ENCODE results near the gene WDR81.
"Not testable (repeated sequence)": the region's sequence is repeated elsewhere in the genome, so short reads cannot be mapped to it uniquely, and the experiment has no call there.

WDR81 gene

DNA sequence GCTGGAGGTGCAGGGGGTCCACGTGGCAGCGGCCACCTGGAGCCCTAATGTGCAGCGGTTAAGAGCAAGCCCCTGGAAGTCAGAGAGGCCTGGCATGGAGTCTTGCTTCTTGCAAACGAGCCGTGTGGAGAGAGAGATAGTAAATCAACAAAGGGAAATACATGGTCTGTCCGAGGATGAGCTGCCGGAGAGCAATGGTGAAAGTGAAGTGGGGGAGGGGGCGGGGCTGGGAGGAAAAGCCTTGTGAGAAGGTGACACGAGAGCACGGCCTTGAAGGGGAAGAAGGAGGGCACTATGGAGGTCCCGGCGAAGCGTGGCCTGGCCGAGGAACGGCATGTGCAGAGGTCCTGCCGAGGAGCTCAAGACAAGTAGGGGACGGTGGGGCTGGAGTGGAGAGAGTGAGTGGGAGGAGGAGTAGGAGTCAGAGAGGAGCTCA lies 31.3 kb downstream of the WDR81 start:
- DNase-seq = no peak

DNA sequence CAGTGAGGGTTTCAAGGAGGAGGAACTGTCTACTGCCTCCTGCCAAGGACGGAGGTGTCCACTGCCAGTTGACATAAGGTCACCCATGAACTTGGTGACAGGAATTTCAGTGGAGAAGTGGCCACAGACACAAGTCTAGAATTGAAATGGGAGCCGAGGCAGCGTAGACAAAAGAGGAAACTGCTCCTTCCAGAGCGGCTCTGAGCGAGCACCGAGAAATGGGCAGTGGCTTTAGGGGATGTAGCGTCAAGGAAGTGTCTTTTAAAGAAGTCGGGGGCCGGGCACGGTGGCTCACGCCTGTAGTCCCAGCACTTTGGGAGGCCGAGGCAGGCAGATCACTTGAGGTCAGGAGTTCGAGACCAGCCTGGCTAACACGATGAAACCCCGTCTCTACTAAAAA lies 34.3 kb downstream of the WDR81 start:
- DNase-seq = no peak

DNA sequence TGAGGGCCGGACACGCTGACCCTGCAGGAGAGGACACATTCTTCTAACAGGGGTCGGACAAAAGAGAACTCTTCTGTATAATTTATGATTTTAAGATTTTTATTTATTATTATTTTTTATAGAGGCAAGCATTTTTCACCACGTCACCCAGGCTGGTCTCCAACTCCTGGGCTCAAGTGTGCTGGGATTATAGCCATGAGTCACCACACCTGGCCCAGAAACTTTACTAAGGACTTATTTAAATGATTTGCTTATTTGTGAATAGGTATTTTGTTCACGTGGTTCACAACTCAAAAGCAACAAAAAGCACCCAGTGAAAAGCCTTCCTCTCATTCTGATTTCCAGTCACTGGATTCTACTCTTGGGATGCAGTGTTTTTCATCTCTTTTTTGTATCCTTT lies 35.0 kb downstream of the WDR81 start:
- no peak for DNase-seq

DNA sequence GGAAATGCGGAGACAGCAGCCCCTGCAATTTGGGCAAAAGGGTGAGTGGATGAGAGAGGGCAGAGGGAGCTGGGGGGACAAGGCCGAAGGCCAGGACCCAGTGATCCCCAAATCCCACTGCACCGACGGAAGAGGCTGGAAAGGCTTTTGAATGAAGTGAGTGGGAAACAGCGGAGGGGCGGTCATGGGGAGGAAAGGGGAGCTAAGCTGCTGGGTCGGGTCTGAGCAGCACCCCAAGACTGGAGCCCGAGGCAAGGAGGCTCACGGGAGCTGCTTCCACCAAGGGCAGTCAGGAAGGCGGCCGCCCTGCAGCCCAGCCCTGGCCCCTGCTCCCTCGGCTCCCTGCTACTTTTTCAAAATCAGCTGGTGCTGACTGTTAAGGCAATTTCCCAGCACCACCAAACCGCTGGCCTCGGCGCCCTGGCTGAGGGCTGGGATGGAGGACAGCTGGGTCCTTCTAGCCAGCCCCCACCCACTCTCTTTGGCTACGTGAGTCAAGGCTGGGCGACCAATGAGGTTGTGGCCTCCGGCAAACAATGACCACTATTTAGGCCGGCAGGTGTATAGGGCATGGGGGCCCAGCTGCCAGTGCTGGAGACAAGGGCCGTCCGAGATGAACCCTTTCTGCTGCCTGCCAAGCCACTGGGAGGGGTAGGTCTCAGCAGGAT lies 37.9 kb downstream of the WDR81 start:
- no peak for DNase-seq

DNA sequence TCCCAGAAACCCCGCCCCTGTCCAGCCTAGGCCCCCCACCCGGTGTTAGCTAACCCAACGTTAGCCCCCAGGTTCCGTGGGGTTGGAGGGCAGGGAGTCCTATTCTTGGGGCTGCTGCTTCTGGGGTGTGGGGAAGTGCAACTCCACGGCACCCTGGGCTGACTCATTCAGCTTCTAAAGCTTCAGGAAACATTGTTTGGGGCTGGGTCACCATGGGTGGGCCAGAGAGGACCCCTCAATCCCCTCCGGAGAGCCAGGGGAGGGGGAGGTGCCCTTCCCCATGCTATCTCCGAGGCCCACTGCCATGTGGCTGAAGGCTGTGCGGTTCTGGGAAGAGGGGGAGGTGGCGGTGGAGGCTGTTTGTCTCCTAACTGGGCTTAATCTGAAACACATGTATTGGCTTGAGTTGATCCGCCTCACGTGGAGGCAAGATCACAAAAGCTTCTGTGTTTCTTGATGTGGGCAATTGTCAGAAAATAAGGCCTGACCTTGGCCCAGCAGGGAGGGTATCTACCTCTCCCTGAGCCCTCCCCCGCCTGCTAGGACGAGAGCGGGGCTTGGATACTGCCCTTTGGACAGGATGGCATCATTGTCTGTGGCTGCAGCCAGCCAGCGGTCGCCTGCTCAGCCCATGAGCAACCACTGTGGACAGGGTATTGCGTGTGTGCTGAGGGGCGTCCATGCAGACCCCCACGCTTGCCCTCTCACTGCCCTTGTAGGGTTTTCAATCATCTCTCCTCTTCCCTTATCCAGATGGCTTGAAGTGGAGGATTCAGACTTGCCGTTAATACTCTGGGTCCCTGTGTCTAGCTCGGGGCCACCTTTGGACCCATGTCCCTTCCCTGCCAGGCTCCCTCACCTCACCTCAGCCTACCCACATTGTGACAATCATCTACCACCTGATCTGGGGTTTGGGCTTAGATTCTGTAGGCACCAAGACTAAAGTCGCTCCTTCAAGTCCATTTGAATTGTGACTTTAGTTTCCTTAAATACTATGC lies 38.7 kb downstream of the WDR81 start:
- DNase-seq = no peak

GRCh38 chr17:1764284-1764683 lies 39.8 kb downstream of the WDR81 start:
- DNase-seq = no peak

DNA sequence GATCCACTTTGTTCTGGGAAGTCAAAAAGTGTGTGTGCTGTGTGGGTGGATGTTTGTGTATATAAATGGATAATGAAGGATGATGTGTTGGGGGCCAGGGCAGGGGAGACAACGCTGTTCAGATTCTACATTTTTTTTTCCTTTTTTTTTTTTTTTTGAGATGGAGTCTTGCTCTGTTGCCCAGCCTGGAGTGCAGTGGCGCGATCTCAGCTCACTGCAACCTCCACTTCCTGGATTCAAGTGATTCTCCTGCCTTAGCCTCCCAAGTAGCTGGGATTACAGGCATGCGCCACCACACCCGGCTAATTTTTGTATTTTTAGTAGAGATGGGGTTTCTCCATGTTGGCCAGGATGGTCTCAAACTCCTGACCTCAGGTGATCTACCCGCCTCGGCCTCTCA lies 40.2 kb downstream of the WDR81 start:
- DNase-seq = not testable (repeated sequence)

DNA sequence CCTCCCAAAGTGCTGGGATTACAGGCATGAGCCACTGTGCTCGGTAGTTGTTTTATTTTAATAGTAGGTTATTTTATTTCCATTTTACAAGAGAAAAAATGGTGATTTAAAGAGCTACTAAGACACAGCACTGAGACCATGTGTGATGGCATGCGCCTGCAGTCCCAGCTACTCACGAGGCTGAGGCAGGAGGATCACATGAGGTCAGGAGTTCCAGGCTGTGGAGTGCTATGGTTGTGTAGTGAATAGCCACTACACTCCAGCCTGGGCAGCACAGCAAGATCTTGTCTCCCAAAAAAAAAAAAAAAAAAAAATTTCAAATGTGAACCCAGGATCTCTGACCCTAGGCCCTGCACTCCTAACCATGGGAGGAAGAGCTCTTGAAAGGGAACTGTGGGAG lies 41.1 kb downstream of the WDR81 start:
- no peak for DNase-seq

GRCh38 chr17:1766382-1767135 lies 42.1 kb downstream of the WDR81 start:
- no peak for DNase-seq

DNA sequence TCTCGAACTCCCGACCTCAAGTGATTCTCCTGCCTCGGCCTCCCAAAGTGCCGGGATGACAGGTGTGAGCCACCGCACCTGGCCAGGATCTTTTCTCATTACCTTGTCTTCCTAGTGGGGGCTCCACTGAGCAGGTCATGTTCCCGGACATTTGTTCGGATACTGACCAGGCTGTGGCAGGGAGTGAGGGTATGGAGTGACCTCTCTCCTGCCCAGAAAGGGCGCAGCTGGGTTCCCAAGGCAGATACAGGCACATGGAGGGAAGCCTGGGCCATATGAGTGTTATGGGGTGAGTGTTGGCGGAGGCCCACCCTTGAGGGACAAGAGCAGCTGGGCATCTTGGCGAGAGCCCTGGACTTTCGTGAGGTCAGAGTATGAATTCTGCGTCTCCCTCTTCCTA lies 42.9 kb downstream of the WDR81 start:
- DNase-seq = no peak

GRCh38 chr17:1769822-1770477 lies 45.4 kb downstream of the WDR81 start:
- DNase-seq = no peak

GRCh38 chr17:1773000-1773695 lies 48.6 kb downstream of the WDR81 start:
- DNase-seq = not testable (repeated sequence)

- no peak for DNase-seq
Observed at GRCh38 chr17:1773696-1774181, 49.2 kb downstream of the WDR81 start.

GRCh38 chr17:1774390-1775176 lies 50.1 kb downstream of the WDR81 start:
- DNase-seq = no peak

- DNase-seq = no peak
Observed at GRCh38 chr17:1776328-1776727, 51.8 kb downstream of the WDR81 start.

DNA sequence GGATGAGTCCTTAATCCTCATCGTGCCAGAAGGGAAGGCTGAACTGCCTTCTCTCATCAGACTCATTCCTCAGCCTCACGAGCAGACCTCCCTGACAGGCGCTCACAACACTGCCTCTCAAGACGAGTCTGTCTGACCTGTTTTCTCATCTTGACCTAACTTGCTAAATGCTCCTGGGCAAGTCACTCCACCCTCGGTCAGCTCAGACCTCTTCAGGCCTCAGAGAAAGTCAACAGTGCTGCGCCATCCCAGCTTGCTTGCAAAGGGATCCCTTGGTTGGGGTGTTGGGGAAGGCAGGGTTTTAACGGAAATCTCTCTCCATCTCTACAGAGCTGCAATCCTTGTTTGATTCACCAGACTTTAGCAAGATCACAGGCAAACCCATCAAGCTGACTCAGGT lies 52.4 kb downstream of the WDR81 start:
- DNase-seq = no peak

DNA sequence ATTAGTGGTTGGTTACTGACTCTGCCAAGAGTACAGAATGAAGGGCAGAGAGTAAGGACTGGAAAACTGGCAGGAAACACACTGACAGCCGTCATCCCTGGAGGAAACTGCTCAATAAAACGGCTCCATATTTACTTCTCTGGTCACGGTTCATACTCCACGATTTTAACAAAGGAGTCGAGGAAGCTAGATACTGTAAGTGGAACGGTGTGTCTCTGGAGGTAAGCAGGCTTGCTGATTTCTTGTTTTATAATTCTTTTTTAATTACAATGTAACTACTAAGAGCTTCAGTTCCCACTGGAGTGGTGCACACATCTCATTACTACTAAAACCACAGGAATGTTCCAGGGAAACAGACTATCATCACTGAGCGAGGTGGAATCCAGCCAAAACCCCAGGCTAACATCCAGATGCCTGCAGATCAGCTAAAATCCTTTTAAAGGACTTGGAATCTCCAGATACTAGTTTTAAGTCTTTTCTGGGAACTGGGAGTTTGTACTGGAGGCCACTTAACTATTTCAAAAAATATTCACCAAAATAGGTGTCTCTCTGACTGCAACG lies 55.1 kb downstream of the WDR81 start:
- DNase-seq = no peak

- no peak for DNase-seq
Observed at GRCh38 chr17:1782171-1782567, 57.7 kb downstream of the WDR81 start.

DNA sequence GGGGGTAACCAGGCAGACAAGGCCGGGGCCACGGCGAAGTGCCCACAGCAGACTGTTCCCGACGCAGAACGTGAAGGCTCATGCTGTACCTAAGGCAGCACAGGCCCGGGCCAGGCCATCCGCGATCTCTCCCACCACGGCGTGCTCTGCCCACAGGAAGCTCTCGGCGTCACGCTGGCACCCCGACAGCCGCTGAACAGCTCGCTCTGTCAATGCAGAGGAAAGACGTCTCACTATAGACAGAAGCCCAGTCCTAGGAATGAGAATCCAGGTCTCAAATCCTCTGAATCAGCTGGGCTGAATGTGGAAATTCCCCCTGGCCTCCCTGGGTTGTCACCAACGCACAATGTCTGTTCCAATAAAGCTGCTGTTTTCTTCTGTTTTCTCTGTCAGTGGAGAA lies 58.8 kb downstream of the WDR81 start:
- no peak for DNase-seq

- no peak for DNase-seq
Observed at GRCh38 chr17:1783834-1784611, 59.5 kb downstream of the WDR81 start.
